ENCODE results near the gene FOXK1.
"Not testable (repeated sequence)": the region's sequence is repeated elsewhere in the genome, so short reads cannot be mapped to it uniquely, and the experiment has no call there.

FOXK1 gene

DNA sequence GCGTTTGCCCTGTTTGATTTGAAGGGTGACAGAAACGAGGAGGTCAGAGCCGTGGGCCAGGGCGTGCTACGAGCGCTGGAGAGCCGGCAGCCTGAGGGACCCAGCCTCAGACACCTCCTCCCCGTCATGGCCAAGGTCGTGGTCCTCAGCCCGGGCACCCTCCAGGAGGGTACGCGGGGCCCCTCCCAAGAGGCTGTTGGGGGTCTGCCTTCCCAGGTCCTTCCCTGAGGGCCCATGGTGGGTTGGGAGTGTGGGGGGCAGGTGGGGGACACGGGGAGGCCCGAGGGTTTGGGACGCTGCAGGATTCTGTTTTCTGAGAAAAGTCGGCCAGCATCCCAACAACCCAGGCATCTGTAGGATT, 101.2 kb downstream of the FOXK1 start:
- in situ Hi-C loops (cut with MboI; ENCODE audit: low sequenced_read_pairs) = no loop called here

DNA sequence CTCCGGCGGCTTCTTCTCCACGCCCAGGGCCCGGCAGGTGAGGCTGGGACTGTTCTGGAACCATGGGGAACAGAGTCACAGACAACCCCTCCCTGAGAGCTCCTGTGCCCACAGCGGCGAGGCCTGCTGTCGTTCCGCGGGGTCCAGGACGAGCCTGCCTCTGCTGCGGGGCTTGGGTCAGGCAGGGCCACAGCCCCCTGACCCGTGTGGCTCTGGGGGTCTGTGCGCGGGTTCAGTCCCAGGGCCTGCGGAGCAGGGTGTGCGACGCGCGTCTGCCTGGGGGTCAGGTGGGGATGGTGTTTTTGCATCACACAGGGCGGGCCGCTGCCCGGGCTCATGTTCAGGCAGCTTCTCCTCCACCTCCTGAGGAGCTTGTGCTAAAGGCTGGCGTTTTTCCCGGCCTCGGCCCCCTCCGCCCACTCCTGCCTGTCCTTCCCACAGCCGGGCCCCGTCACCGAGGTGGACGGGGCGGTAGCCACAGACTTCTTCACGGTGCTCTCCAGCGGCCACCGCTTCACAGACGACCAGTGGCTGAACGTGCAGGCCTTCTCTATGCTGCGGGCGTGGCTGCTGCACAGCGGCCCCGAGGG, 101.8 kb downstream of the FOXK1 start:
- in situ Hi-C loops (cut with MboI; ENCODE audit: low sequenced_read_pairs) = no loop called here

DNA sequence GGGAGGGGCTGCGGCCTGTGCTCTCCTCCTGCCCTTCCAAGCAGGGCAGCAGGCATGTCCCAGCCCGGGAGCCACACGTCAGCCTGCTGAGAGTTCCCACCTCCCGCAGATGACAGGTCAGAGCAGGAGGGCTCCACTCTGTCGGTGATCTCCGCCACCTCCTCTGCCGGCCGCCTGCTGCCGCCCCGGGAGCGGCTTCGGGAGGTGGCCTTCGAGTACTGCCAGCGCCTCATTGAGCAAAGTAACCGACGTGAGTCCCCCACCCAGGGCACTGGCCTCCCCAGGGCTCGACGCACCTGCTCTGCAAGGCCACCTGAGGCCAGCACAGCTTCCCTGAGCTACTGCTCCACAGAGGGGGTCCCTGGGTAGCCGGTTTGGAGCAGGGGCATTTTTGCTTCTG, 102.7 kb downstream of the FOXK1 start:
- in situ Hi-C loops (cut with MboI; ENCODE audit: low sequenced_read_pairs) = no loop called here

DNA sequence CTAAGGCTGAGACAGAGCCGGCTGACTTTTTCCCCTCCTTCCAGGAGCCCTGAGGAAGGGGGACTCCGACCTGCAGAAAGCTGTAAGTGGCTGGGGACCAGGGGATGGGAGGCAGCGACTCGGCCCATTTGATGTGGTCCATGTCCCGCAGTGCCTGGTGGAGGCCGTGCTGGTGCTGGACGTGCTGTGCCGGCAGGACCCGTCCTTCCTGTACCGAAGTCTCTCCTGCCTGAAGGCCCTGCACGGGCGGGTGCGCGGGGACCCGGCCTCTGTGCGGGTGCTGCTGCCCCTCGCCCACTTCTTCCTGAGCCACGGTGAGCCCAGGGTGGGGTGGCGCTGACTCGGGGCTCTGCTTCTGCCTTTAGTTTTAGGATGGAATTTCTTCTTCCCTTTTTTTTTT, 103.3 kb downstream of the FOXK1 start:
- in situ Hi-C loops (cut with MboI; ENCODE audit: low sequenced_read_pairs) = no loop called here

DNA sequence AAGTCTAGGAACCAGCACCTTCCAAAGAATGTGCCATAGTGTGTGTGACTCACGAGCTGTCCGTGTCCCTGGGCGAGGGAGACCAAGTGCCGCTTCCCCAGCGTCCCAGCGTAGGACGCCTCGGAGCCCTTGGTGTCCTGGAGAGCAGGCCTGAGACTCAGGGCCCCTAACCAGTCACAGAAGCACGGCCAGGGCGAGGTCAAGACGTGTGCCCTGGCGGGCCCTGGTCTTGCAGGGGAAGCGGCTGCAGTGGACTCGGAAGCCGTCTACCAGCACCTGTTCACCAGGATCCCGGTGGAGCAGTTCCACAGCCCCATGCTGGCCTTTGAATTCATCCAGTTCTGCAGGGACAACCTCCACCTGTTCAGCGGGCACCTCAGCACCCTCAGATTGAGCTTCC, 103.9 kb downstream of the FOXK1 start:
- in situ Hi-C loops (cut with MboI; ENCODE audit: low sequenced_read_pairs) = no loop called here

DNA sequence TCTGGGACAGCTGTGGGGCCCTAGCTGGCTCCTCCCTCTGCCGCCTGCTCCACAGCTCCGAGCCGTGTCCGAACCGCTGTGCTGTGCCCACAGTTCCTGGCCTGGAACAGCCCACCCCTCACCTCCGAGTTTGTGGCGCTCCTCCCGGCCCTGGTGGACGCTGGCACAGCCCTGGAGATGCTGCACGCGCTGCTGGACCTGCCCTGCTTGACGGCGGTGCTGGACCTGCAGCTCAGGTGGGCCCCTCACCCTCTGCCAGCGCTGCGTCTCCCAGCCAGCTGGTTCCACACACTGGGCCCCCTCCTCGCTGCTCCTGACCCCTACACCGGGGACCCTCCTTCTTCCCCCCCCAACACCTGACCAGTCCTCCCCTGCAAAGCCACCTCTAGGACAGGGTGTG, 105.4 kb downstream of the FOXK1 start:
- in situ Hi-C loops (cut with MboI; ENCODE audit: low sequenced_read_pairs) = no loop called here

DNA sequence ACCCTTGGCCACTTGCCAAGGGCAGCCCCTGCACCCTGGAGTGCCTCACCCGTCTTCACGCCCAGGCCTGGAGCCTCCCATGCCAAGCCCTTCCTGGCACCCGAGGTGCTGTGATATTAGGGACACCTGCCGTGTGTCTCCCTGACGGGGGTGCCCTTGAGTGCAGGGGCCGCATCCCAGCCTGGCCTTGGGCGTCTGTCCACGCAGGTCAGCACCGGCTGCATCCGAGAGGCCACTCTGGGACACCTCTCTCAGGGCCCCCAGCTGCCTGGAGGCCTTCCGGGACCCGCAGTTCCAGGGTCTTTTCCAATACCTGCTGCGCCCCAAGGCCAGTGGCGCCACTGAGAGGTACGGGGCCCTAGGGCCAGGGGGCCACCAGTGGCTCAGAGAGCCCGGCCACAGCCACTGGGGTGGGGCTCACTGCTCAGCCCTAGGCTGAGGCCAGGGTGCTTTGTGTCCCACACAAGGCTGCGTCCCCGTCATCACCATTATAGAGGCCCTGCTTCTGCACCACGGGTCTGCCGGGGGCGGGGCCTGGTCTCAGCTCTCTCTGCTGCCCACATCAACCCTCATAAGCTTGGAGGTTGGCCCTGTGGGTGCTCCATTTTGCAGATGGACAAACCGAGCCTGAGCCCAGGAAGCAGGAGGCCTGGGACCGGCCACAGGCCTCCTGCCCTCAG, 106.0 kb downstream of the FOXK1 start:
- in situ Hi-C loops (cut with MboI; ENCODE audit: low sequenced_read_pairs) = no loop called here

DNA sequence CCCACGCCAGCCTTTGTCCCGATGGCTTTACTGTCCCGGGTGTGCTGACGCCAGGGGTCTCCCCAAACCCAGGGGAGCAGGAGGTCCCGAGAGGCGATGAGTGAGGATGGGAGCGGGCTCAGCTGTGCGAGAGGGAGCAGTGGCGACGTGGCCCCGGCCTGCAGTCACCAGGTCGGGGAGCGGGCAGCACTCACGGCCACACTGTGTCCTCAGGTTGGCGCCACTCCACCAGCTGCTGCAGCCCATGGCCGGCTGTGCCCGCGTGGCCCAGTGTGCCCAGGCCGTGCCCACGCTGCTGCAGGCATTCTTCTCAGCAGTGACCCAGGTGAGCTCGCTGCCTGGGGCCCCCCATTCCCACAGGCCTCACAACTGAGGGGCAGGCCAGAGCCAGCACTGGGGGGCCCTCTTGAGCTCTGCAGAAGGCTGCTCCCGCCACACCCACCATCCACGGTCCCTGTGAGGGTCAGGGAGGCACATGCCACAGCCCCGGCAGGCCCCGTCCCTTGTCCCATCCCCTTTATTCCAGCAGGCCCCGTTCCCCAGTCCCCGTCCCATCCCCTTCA, 106.6 kb downstream of the FOXK1 start:
- in situ Hi-C loops (cut with MboI; ENCODE audit: low sequenced_read_pairs) = no loop called here

DNA sequence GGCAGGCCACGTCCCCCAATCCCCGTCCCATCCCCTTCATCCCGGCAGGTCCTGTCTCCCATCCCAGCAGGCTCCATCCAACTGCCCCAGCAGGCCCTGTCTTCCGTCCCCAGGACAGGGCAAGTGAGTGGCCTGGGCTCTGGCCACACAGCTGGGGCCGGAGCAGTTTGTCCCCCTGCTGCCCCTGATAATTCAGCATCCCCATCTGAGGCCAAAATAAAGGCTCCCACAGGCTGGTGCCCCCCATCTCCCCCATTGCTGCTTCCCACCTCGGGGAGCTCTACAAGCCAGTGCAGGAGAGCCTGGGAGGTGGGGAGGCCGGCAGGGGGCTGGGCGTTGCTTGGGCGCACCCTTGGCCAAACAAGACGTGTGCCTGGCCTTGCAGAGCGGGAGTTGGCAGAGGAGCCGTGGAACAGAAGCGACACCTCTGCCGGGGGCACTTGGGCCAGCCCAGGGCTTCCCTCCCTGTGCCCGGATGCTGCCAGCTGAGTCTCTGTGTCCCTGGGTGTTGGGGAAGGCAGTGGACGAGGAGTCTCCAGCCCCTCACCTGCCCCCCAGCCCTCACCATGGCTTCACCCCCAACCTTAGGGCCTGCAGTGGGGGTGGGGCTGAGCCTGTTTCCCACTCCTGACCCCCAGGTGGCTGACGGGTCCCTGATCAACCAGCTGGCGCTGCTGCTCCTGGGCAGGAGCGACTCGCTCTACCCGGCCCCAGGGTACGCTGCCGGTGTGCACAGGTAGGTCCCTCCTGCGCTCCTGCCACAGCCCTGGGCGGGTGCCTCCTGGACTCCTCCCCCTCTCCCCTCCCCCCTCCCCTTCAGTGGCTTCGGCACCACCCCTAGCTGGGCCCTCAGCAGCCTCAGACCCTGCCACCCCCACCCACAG, 107.3 kb downstream of the FOXK1 start:
- in situ Hi-C loops (cut with MboI; ENCODE audit: low sequenced_read_pairs) = no loop called here

DNA sequence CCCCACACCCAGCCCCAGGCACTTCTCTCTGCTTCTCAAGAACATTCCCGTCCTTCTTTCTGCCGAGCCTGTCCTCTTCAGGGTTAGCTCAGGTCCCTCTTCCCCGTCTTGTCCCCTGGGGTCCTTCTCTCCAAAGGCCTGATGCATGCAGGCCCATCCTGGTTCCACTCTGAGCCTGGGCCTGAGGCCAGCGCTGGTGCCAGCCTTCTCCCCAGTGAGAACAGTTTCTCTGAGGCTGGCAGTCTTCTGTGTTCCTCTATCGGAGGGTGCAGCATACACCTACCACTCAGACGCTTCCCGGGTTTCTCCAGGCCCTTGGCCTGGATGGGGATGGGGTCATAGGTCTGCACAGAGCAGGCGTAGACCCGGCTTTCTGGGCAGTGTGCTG, 108.0 kb downstream of the FOXK1 start:
- in situ Hi-C loops (cut with MboI; ENCODE audit: low sequenced_read_pairs) = no loop called here

DNA sequence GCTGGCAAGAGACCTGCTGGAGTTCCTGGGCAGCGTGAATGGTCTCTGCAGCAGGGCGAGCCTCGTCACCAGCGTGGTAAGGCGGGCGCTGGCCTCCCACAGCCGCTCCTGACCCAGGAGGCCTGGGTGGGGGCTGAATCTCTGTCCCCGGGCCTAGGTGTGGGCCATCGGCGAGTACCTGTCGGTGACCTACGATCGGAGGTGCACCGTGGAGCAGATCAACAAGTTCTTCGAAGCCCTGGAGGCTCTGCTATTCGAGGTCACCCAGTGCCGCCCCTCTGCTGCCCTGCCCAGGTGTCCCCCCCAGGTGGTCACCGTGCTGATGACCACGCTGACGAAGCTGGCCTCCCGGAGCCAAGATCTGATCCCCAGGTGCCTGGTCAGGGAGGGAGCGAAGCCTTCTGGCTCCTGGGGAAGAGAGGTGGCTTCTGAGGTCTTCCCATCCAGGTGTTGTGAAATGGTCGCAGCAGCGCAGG, 108.5 kb downstream of the FOXK1 start:
- in situ Hi-C loops (cut with MboI; ENCODE audit: low sequenced_read_pairs) = no loop called here

DNA sequence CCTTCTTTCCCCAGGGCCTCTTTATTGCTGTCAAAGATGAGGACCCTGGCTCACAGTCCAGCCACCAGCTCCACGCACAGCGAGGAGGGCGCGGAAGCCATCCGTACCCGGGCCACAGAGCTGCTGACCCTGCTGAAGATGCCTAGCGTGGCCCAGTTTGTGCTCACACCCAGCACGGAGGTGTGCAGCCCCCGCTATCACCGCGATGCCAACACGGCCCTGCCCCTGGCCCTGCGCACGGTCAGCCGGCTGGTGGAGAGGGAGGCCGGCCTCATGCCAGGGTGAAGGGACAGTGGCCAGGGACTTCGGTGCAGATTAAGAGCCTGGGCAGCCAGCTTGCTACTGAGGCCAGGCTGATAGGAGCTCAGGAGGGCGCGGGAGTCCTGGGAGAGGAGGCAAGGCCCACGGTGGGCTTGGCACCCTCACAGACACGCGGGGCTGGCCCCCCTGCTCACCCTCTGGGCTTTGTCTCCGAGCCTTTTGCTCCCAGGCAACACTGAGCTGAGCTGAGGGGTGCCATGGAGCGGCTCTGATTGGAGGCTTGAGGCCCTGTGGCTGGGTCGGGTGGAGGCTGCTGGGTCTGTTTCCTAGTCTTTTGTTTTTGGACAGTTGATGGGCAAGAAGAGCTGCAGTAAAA, 109.1 kb downstream of the FOXK1 start:
- in situ Hi-C loops (cut with MboI; ENCODE audit: low sequenced_read_pairs) = no loop called here

DNA sequence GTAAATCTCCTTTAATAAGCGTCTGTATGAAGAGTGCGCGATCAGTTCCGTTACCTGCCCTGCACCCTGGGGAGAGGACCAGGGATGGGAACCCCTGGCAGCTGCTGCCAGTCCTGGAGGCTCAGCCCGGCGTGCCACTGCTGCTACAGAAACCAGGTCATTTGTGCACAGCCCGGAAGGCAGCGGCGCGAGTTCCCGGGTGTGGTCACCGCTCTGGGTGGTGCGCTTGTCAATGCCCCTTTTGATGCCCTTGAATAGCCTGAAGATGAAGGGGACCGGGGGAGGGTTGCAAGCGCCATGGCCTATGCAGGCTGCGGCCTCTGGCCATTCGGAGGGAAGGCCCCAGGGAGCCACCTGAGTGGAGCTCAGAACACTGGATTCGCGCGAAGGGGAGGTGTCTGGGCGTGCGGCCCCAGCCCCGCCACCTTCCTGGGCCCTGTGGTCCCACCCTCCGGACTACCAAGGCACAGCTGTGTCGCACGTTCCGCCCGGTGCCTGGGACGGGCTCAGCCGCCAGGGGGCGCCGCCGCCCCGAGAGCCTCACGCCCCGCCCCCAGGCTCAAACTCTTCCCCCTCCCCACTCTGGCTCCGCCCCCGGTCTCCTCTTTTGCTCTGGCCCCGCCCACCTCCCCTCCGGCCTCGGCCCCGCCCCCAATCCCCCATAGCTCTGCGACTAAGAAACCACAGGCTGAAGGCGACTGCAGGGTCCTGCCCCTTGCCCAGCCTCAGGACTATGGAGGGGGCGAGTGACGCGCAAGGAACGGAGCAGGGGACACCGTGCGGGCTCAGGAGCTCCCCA, 109.8 kb downstream of the FOXK1 start:
- in situ Hi-C loops (cut with MboI; ENCODE audit: low sequenced_read_pairs) = no loop called here

DNA sequence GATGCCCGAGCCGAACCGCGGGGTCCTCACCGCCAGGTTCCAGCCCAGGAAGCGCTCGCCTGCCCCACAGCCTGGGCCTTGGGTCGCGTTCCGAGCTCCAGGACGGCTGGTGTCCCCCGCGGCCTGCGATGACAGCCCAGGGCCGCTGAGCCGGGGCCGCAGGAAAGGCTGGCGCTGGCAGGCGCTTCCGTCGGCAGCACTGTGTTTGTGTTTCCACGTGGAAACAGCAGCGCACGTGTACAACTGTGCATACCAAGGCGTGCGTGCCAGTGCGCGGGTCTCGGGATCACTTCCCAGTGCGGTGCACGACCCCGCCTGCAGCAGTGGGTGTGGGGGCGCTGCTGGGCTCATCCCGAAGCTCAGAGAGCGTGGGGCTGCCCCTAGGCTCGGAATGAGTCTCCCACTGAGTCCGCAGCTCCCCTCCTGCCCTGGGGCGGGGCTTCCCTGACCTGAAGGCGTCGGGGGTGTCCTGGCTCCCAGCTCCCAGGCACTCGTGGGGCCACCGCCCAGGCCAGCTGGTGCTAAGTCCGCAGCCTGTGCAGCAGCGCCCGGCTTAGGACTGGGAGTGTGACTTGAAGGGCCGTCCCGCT, 110.5 kb downstream of the FOXK1 start:
- in situ Hi-C loops (cut with MboI; ENCODE audit: low sequenced_read_pairs) = no loop called here

DNA sequence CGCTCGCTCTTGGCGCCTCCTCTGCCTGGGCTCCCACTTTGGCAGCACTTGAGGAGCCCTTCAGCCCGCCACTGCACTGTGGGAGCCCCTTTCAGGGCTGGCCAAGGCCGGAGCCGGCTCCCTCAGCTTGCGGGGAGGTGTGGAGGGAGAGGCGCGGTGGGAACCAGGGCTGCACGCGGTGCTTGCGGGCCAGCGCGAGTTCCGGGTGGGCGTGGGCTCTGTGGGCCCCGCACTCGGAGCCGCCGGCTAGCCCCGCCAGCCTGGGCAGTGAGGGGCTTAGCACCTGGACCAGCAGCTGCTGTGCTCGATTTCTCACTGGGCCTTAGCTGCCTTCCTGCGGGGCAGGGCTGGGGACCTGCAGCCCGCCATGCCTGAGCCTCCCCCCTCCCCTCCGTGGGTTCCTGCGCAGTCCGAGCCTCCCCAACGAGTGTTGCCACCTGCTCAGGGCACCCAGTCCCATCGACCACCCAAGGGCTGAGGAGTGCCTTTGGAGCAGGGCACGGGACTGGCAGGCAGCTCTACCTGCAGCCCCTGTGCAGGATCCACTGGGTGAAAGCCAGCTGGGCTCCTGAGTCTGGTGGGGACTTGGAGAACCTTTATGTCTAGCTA, 111.4 kb downstream of the FOXK1 start:
- in situ Hi-C loops (cut with MboI; ENCODE audit: low sequenced_read_pairs) = not testable (repeated sequence)

DNA sequence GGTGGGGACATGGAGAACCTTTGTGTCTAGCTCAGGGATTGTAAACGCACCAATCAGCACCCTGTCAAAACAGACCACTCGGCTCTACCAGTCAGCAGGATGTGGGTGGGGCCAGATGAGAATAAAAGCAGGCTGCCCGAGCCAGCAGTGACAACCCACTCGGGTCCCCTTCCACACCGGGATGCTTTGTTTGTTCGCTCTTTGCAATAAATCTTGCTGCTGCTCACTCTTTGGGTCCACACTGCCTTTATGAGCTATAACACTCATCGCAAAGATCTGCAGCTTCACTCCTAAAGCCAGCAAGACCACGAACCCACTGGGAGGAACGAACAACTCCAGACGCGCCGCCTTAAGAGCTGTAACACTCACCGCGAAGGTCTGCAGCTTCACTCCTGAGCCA, 112.1 kb downstream of the FOXK1 start:
- in situ Hi-C loops (cut with MboI; ENCODE audit: low sequenced_read_pairs) = not testable (repeated sequence)

DNA sequence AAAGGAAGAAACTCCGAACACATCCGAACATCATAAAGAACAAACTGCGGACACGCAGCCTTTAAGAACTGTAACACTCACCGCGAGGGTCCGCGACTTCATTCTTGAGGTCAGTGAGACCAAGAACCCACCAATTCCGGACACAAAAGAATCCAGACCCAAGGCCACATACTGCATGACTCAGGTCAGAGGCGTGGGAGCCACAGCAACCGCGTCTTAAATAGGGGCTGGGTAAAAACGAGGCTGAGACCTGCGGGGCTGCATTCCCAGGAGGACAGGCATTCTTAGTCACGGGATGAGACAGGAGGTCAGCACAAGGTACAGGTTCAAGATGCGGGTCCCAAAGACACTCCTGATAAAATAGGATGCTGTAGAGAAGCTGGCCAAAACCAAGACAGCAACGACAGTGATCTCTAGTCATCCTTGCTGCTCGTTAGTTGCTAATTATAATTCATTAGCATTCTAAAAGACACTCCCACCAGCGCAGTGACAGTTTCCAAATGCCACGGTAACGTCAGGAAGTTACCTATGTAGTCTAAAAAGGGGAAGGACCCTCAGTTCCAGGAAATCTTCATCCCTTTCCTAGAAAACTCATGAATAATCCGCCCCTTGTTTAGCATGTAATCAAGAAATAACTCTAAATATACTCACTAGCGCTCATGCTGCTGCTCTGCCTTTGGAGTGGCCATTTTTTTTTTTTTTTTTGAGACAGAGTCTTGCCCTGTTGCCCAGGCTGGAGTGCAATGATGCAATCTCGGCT, 112.7 kb downstream of the FOXK1 start:
- in situ Hi-C loops (cut with MboI; ENCODE audit: low sequenced_read_pairs) = no loop called here

DNA sequence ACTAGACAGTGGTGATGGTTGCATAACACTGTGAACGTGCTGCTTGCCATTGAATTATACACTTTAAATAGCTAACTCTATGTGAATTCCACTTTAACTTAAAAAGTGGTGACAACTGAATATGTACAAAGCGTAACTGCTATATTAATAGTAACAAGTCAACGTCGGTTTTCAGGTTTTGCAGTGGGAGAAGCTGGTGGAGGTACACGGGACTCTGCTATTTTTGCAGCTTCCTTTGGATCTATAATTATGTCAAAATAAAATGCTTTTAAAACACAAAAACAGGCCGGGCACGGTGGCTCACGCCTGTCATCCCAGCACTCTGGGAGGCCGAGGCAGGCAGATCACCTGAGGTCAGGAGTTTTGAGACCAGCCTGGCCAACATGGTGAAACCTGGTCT, 114.4 kb downstream of the FOXK1 start:
- in situ Hi-C loops (cut with MboI; ENCODE audit: low sequenced_read_pairs) = no loop called here
